IMR-90 (cell line): Measurements from ENCODE around the gene SPRY1.

Source experiments
- BHLHE40 ChIP-seq: fragments of 150-350 bp; IDR thresholded peaks from 2 replicates; pipeline ENCODE4 v1.6.1; 2016; ENCODE audit warnings: mild to moderate bottlenecking, low read depth, low read length
- CEBPB ChIP-seq: IDR thresholded peaks from 2 replicates; pipeline ENCODE4 v1.6.1; 2012; ENCODE audit warnings: low read depth, low read length, improper control_type of control experiment
- CHD1 ChIP-seq: IDR thresholded peaks from 2 replicates; pipeline ENCODE4 v1.6.1; 2012; ENCODE audit warnings: low read depth, low read length, improper control_type of control experiment
- MAZ ChIP-seq: IDR thresholded peaks from 2 replicates; pipeline ENCODE4 v1.6.1; 2012; ENCODE audit warnings: low read depth, mild to moderate bottlenecking, low read length, improper control_type of control experiment, moderate library complexity, borderline replicate concordance
- POLR2A ChIP-seq: IDR thresholded peaks from 2 replicates; pipeline ENCODE4 v1.6.1; 2012; ENCODE audit warnings: mild to moderate bottlenecking, low read depth, low read length
- RAD21 ChIP-seq: IDR thresholded peaks from 2 replicates; pipeline ENCODE4 v1.6.1; 2012; ENCODE audit warnings: low read length, improper control_type of control experiment
- TF ChIP-seq, protein P1 (sequence below): conservative IDR thresholded peaks from 2 replicates; pipeline ENCODE4 v1.5.1; 2012; ENCODE audit warnings: mild to moderate bottlenecking, low read depth, low read length, improper control_type of control experiment

DNA sequence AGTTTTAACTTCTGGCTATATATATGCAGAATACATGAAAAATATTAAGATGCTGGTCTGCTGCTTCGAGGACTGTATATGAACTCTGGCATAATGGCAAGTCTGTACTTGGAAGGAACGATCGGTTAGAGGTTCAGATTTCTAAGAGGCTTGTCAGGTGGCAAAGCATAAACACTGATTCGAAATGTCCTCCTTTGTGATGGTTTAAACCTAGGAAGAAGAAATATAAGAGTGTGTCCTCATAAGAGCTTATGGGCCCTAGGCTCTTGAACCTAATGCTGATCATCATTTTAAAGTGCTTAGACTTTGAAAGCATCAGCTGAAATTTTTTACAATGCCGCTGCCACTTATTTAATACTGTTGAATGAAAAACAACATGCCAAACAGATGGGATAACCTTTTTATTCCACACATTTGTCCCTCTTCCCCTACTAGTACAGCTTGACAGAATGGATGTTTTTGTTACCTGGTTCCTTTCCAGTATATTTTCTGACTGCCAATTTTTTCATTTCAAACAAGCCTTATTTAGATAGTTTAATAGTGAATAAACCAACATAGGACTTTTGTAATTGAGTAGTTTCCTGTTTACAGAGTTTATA, 8.8 kb downstream of the SPRY1 start:
- no peak for TF ChIP-seq MAZ
- TF ChIP-seq, protein P1, sequence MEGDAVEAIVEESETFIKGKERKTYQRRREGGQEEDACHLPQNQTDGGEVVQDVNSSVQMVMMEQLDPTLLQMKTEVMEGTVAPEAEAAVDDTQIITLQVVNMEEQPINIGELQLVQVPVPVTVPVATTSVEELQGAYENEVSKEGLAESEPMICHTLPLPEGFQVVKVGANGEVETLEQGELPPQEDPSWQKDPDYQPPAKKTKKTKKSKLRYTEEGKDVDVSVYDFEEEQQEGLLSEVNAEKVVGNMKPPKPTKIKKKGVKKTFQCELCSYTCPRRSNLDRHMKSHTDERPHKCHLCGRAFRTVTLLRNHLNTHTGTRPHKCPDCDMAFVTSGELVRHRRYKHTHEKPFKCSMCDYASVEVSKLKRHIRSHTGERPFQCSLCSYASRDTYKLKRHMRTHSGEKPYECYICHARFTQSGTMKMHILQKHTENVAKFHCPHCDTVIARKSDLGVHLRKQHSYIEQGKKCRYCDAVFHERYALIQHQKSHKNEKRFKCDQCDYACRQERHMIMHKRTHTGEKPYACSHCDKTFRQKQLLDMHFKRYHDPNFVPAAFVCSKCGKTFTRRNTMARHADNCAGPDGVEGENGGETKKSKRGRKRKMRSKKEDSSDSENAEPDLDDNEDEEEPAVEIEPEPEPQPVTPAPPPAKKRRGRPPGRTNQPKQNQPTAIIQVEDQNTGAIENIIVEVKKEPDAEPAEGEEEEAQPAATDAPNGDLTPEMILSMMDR, result no peak
- no peak for TF ChIP-seq CHD1
- no peak for TF ChIP-seq POLR2A
- no peak for TF ChIP-seq CEBPB
- no peak for TF ChIP-seq RAD21
- TF ChIP-seq BHLHE40, result no peak
